Brain microvascular endothelial cell (primary cell): ENCODE data around the gene LRP11.
"Not testable (repeated sequence)": the region's sequence is repeated elsewhere in the genome, so short reads cannot be mapped to it uniquely, and the experiment has no call there.

Experiments used
- DNase-seq: peaks from one replicate; pipeline ENCODE4 v3.0.0-alpha.2; 2020
- H3K27ac ChIP-seq: fragments of 250-450 bp; sonication (Bioruptor Pico); 2 replicates; pipeline ENCODE4 v1.5.1; 2020; ENCODE audit warnings: mild to moderate bottlenecking, moderate library complexity
- H3K27me3 ChIP-seq: fragments of 250-450 bp; sonication (Bioruptor Pico); replicated peaks from 2 replicates; pipeline ENCODE4 v1.5.1; 2020; ENCODE audit warnings: mild to moderate bottlenecking
- H3K36me3 ChIP-seq: fragments of 250-450 bp; sonication (Bioruptor Pico); replicated peaks from 2 replicates; pipeline ENCODE4 v1.5.1; 2020; ENCODE audit warnings: mild to moderate bottlenecking
- H3K4me3 ChIP-seq: 2 replicates; pipeline ENCODE4 v1.5.1; 2011; ENCODE audit warnings: low read depth, mild to moderate bottlenecking, control low read depth, low read length, moderate library complexity
- in situ Hi-C: cut with HindIII; loops from 2 replicates; pipeline ENCODE4 v1.10.0; 2017; ENCODE audit warnings: low sequenced_read_pairs, low pct_ligation_motif_present
- TF ChIP-seq, protein P1 (sequence below): IDR thresholded peaks from 2 replicates; pipeline ENCODE4 v1.5.1; 2011; ENCODE audit warnings: low read depth, mild to moderate bottlenecking, moderate library complexity, low read length, control low read depth, inconsistent platforms; ENCODE audit errors: missing control alignments

LRP11 gene

DNA sequence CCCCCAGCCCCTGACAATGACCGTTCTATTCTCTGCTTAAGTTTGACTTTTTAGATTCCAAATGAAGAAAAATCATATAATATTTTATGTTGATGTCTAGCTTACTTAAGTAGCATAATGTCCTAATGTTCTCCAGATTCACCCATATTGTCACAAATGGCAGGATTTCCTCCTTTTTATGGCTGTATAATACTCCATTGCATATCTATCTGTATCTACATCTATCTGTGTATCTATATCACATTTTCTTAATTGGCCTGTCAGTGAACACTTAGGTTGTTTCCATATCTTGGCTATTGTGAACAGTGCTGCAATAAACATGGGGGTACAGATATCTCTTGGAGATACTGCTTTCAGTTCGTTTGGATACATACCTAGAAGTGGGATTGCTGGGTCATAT, 7.0 kb upstream of the LRP11 start:
- Histone ChIP-seq H3K4me3 (no peak overlapping the region), H3K27me3 (no peaks in the 10 kb centered on the region), H3K36me3 (no peaks in the 10 kb centered on the region), H3K27ac (no peak overlapping the region)
- in situ Hi-C loops = no loop called here
- TF ChIP-seq, protein P1, sequence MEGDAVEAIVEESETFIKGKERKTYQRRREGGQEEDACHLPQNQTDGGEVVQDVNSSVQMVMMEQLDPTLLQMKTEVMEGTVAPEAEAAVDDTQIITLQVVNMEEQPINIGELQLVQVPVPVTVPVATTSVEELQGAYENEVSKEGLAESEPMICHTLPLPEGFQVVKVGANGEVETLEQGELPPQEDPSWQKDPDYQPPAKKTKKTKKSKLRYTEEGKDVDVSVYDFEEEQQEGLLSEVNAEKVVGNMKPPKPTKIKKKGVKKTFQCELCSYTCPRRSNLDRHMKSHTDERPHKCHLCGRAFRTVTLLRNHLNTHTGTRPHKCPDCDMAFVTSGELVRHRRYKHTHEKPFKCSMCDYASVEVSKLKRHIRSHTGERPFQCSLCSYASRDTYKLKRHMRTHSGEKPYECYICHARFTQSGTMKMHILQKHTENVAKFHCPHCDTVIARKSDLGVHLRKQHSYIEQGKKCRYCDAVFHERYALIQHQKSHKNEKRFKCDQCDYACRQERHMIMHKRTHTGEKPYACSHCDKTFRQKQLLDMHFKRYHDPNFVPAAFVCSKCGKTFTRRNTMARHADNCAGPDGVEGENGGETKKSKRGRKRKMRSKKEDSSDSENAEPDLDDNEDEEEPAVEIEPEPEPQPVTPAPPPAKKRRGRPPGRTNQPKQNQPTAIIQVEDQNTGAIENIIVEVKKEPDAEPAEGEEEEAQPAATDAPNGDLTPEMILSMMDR = no peak
- no peak for DNase-seq

DNA sequence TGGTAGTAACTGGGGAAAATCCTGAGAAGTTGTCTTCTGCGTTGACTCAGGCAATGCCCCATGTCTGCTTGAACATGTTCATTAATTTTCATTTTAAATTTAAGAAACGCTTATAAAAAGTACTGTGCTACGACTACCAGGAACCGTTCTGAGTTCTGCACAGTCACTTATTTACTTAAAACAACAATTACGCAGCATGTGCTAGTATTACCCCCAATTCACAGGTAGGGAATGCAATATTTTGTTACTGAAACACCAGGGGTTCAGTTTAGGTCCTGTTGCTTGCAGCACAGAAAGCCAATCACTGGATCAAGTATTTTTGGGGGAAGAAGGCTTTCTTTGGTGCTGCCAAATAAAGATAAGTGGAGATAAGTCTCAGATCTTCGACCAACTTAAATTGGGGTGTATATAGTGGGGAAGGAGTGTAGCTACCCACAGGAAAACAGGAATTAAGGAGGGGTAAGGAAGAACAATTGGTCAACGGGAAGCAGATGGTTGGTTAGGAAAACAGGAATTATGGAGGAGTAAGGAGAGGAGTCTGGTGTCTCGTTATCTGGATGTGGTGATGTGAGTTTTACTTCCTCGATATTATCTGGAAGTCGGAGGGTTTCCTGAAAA, 5.2 kb upstream of the LRP11 start:
- Histone ChIP-seq H3K27ac (no peak overlapping the region), H3K27me3 (no peaks in the 10 kb centered on the region), H3K4me3 (no peak overlapping the region), H3K36me3 (no peaks in the 10 kb centered on the region)
- TF ChIP-seq, protein P1 = no peak
- in situ Hi-C loops = no loop called here
- DNase-seq = no peak

DNA sequence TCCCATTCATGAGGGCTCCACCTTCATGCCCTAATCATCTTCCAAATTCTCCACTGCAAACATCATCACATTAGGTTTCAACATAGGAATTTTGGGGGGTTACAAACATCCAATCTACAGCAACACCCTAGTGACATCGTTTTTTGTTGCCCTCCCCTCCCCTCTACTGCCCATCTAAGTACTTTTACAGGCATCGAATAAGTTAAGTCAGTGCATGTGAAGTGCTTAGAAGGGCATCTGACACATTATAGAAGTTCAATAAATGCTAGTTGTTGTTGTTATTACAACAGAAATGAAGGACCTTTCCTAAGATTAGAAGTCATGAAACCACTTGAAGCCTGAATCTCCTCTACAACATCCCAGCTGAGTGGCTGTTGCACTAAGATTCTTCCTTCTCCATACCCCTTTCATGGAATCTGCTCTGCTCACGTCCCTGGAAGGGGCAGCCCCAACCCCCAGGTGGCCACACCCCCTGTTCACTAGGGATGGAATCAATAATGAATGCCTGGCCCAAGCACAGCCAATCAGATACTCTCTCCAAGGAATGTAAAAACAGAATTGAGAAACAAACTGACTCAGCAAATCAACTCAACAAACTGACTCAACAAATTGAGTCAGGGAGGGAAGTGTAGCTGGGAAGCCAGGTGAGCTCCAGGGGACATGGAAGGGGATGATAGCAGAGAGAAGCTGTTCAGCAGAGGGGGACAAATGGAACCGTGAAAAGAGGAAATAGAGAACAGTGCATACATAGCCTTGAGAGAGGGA, 3.9 kb upstream of the LRP11 start:
- in situ Hi-C loops = no loop called here
- Histone ChIP-seq H3K27me3 (no peaks in the 10 kb centered on the region), H3K4me3 (no peak overlapping the region), H3K36me3 (no peaks in the 10 kb centered on the region), H3K27ac (no peak overlapping the region)
- no peak for DNase-seq
- TF ChIP-seq, protein P1 = no peak

DNA sequence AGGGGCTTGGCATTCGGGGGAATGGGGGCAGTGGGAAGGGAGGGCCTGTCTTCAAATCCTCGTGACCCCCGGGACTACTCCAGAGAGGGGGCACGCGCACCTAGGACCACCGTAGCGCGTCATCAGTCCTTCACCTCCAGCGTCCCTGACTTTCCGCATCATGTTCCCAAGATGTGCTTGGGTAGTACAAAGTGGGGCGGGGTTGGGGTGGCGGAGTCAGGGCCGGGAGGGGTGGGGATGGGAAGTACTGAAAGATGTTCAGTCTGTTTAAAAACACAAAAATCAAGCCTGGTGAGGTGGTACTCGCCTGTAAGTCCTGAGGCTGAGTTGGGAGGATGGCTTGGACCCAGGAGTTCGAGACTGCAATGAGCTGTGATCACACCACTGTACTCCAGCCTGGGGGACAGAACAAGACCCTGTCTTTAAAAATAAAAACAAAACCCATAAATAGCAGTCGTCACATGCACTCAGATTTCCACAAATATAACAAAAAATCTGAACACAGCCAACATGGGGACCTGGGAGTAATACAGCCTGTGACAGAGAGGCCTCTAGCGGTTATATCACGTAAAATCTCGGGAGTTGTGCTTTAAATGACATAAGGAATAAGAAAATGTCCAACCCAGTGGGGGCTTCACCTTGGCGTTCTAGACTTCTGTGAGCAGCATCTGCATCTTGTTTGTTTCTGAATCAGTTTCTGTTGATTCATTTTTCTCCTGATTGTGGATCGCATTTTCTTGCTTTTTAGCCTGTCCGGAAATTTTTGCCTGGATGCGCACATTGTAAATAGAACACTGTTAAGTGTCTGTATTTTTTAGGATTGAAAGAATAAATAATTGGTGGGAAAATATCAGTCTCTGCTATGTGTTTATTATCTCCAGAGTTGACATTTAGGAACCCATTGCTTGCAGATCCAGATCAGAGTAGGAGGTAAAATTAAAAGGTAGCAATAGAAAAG, 698 bp upstream of the LRP11 start:
- TF ChIP-seq, protein P1 = peak; percentile 78
- H3K27ac ChIP-seq = peak overlapping the region; percentile 84
- peak overlapping the region; percentile 65 for H3K4me3 ChIP-seq
- peak; percentile 79 for DNase-seq
- no peaks in the 10 kb centered on the region for H3K36me3 ChIP-seq
- H3K27me3 ChIP-seq = no peaks in the 10 kb centered on the region
- in situ Hi-C loops = no loop called here

DNA sequence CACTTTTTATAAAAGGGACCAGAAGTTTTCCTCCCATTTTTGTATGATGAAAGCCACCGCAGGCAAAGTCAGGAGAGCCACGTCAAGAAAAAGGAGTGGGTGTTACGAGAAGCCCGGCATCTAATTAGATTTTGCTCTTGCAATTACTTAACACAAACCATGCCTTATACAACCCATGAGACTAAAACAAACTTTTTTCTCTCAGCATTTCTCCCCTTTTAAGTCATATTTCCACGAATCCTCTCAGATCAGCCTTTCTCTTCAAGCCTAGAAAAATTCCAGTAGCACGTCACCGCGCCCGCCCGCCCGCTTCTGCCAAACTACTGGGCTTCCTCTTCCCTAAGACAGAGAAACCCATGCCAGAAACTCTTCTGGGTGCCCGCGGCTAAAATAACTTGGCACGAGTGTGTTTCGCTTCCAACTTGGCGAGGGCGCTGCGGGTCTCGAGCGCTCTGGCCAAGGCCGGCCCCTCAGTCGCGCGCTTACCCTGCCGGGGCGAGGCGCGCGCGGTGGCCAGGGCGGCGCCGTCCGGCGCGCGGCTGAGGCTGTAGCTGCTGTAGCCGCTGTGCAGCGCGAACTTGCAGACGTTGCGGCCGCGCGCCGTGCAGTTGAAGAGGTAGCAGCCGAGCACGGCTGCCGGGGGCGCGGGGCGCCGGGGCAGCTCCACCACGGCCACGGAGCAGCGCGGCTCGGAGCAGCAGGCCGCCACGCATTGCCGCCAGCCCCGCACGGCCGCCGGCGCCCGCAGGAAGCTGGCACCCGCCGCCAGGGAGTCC, 1.0 kb downstream of the LRP11 start:
- in situ Hi-C loops = no loop called here
- Histone ChIP-seq H3K4me3 (peak overlapping the region; percentile 65), H3K27me3 (no peaks in the 10 kb centered on the region), H3K36me3 (no peaks in the 10 kb centered on the region), H3K27ac (peak overlapping the region; percentile 84)
- TF ChIP-seq, protein P1 = no peak
- no peak for DNase-seq

DNA sequence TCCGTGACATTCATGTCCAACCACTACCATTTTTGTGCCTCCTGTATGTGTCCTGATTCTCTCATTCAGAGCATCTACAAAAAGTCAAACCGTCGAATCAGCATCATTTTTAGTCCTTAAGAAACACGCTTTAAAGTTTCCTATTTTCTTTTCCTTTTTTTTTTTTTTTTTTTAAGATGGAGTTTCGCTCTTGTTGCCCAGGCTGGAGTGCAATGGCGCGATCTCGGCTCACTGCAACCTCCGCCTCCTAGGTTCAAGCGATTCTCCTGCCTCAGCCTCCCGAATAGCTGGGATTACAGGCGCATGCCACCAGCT, 1.8 kb downstream of the LRP11 start:
- H3K27me3 ChIP-seq, H3K36me3 ChIP-seq, in situ Hi-C loops, DNase-seq: not testable (repeated sequence)
- Histone ChIP-seq H3K4me3 (peak overlapping the region; percentile 65), H3K27ac (peak overlapping the region; percentile 84)
